Activated CD4-positive, alpha-beta memory T cell treated with anti-CD3 and anti-CD28 coated beads, Interleukin-2, amount 10 ng/mL, durations not matched to agents 7 days and 5 days (primary cell): ENCODE measurements around the gene EFHB. TPM values are rescaled to one million over a fixed set of nuclear protein-coding genes. Genes with fewer than 3 reads are reported as not detected.
A peak's percentile ranks its signal among the peaks of the same experiment; 100 is the strongest.
"Not testable (repeated sequence)": the region's sequence is repeated elsewhere in the genome, so short reads cannot be mapped to it uniquely, and the experiment has no call there.

Experiments
- CTCF ChIA-PET: fragments of 350-600 bp; sonication (Branson Sonifier 250); formaldehyde crosslinking; loops from one replicate; lab custom pipeline; 2021; ENCODE audit warnings: antibody characterized with exemption, inconsistent platforms; lab: Charles Lee
- POLR2A ChIA-PET: fragments of 350-600 bp; sonication (Branson Sonifier 250); formaldehyde crosslinking; loops from one replicate; lab custom pipeline; 2021; ENCODE audit warnings: antibody characterized with exemption; lab: Charles Lee
- DNase-seq: peaks from one replicate; pipeline ENCODE4 v3.0.0-alpha.2; 2020
- H3K27ac Mint-ChIP-seq: one replicate; pipeline ENCODE4 v1.8.0; 2021; ENCODE audit warnings: mild to moderate bottlenecking, mixed read lengths
- H3K27me3 Mint-ChIP-seq: one replicate; pipeline ENCODE4 v1.8.0; 2021; ENCODE audit warnings: mixed read lengths
- H3K36me3 Mint-ChIP-seq: one replicate; pipeline ENCODE4 v1.8.0; 2021; ENCODE audit warnings: low read depth, mixed read lengths
- H3K4me1 Mint-ChIP-seq: one replicate; pipeline ENCODE4 v1.8.0; 2021; ENCODE audit warnings: mixed read lengths
- H3K4me3 Mint-ChIP-seq: one replicate; pipeline ENCODE4 v1.8.0; 2021; ENCODE audit warnings: mild to moderate bottlenecking, mixed read lengths
- H3K9me3 Mint-ChIP-seq: one replicate; pipeline ENCODE4 v1.8.0; 2021; ENCODE audit warnings: mixed read lengths
- total RNA-seq, 2 experiments: library from RNA; stranded (reverse); gene quantifications; one replicate each; pipeline ENCODE4 v1.2.3, GENCODE V29; 2021

EFHB gene, protein sequence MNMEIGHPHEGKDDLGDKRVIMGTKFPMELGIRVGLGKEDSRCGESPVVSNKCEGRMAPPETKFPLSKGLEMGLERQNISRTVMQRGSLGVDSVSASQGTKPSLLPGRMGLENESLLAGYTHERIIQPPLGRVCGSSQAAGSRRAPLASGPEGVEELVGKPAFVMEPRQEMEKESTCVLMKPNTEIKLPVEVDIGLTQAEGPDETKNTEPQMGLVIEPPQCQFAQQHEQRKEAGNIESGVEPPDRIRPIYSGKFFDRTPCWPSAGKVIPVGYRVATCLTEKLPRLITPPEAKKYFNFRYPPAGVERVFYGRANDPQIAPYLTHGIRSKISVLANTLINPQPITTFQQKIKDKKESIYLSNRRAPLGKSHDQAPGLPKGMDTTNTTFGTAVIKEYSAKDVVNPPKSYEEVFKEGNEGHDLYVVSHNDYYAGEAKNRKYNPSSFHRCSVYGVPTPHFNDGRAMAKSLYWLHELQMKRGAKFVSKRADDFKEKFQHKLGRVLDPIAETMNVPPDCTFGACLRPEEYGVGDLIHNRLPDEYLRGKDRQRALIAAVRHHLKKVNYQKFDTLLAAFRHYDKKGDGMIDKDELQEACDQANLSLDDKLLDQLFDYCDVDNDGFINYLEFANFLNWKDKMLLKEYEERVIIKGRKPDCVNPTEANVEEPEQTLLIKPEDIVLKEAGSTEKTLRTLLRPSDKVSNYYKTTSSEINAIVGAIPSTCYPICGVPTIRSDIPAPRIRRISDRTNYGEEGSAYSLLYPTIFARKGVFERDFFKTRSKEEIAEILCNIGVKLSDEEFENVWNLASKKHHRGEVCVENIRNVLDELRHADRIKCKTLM
- total RNA-seq, result under 1 TPM in 1 of 2 experiments, not detected in 1; 0.58 TPM

DNA sequence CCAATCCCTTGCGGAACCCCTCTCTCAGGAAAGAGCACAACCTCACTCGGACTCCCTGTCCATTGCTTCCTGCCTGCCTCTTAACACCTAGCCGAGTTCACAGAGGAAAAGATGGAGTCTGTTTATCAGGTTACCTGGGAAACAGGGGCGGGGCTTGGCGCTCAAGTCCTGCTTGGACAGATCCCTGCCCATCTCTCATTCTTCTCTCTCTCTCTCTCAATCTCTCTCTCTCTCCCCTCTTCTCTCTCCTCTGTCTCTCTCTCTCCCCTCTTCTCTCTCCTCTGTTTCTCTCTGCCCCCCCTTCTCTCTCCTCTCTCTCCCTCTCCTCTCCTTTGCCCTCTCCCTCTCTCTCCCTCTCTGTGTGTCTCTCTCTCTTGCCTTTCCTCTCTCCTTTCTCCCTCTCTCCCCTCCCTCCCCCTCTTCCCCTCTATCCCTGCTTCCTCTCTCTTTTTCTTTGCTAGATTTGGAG lies at the start of gene EFHB:
Gene EFHB (minus strand): TSS at position 120 of the 469 bp plus-strand sequence. CDS start 199 bp downstream, outside the sequence.
- Mint-ChIP-seq H3K36me3 (no peaks in the 10 kb centered on the region), H3K4me3 (no peak within 1 kb of the TSS), H3K4me1 (peaks cover 43% of the 10 kb centered on the region), H3K27ac (no peak within 1 kb of the TSS), H3K27me3 (peaks cover 21% of the 10 kb centered on the region), H3K9me3 (no peaks in the 10 kb centered on the region)
- POLR2A ChIA-PET, result no interaction called here
- CTCF ChIA-PET, result no interaction called here
- peak; percentile 21 for DNase-seq

DNA sequence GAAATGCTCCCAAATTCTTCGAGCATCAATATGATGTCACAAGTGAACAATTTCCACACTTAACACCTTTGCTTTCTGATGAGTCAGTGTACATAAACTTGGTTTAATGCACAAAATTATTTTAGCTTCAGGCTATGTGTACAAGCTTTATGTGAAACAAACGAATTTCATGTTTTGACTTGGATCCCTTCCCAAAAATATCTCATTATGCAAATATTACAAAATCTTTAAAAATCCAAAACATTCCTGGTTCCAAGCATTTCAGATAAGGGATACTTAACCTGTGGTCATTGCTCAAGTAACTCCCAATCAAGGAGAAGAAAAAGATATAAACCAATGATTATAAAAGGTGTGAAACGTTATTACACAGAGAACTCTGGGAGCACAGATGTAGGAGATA lies 38.0 kb upstream of the EFHB start:
- peaks cover 7% of the 10 kb centered on the region for H3K4me1 Mint-ChIP-seq
- H3K4me3 Mint-ChIP-seq, result no peak overlapping the region
- CTCF ChIA-PET, result no interaction called here
- no peaks in the 10 kb centered on the region for H3K27me3 Mint-ChIP-seq
- H3K9me3 Mint-ChIP-seq, result no peaks in the 10 kb centered on the region
- H3K36me3 Mint-ChIP-seq, result peaks cover 46% of the 10 kb centered on the region
- DNase-seq, result no peak
- POLR2A ChIA-PET, result no interaction called here
- no peak overlapping the region for H3K27ac Mint-ChIP-seq

DNA sequence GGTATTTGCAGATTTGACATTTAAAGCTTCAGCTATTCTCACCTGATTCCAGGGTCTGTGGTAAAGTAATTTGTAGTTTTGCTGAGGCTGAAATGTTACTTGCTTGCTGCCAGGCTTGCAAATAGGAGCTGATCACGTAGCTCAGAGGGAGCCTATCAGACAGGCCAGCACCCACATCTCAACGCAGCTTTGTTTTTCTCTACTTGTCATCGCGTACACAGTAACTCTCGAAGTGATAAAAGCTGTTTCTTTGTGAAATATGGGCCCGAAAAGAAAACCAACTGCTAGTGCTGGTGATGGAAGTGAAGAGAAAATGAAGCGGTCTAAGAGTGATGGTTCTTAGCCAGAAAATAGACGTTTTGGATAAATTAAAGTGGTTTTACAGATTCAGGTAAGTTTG lies 36.3 kb upstream of the EFHB start:
- no peak overlapping the region for H3K27ac Mint-ChIP-seq

DNA sequence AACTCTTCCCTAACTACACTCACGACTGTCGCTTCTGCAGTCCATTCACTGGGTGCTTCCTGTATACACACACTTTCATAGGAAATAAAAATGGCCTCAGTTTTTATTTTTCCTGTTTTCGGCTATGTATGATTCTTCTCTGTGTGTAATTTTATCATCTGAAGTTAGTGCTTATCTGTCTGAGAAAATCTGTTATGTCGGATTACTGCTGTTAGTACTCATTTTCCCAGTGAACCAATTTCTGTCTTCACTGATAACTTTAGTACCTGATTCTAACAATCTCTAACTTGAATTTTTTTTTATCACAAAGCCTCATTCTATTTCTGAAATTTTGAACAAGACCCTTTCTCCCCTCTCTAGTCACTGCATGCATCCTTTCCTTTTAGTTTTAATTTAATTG lies 33.8 kb upstream of the EFHB start:
- Mint-ChIP-seq H3K9me3 (no peaks in the 10 kb centered on the region), H3K4me3 (no peak overlapping the region), H3K36me3 (peaks cover 41% of the 10 kb centered on the region), H3K4me1 (peaks cover 9% of the 10 kb centered on the region), H3K27me3 (no peaks in the 10 kb centered on the region), H3K27ac (no peak overlapping the region)
- ChIA-PET POLR2A (no interaction called here), CTCF (interaction anchor here (0.6 kb wide), 1 partner anchor 83 kb away, joined by 3 read pairs; no protein-coding TSS in a partner anchor)
- DNase-seq, result no peak

More for the DNA sequence above, 36.3 kb upstream of the EFHB start:
- Mint-ChIP-seq H3K36me3 (peaks cover 47% of the 10 kb centered on the region), H3K4me1 (peaks cover 9% of the 10 kb centered on the region), H3K9me3 (no peaks in the 10 kb centered on the region), H3K4me3 (no peak overlapping the region), H3K27me3 (no peaks in the 10 kb centered on the region)
- no peak for DNase-seq
- ChIA-PET POLR2A (no interaction called here), CTCF (no interaction called here)

DNA sequence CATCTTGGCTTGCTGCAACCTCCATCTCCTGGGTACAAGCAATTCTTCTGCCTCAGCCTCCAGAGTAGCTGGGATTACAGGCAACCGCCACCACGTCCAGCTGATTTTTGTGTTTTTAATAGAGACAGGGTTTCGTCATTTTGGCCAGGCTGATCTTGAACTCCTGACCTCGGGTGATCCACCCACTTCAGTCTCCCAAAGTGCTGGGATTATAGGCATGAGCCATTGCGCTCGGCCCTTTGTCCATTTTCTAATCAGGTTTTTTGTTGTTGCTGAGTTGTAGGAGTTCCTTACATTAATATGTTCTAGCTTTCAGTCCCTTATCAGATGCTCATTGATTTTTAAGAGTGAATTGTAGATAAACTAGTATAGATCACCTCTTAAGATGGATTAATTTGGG lies 33.2 kb upstream of the EFHB start:
- no peaks in the 10 kb centered on the region for H3K27me3 Mint-ChIP-seq
- H3K4me1 Mint-ChIP-seq, result peaks cover 8% of the 10 kb centered on the region
- H3K4me3 Mint-ChIP-seq, result no peak overlapping the region
- POLR2A ChIA-PET, result interaction anchor here (0.9 to 1.2 kb wide), 2 partner anchors 19 to 219 kb away, joined by 3 read pairs; partner anchors contain the start of gene SGO1
- DNase-seq, result no peak
- H3K36me3 Mint-ChIP-seq, result peaks cover 44% of the 10 kb centered on the region
- CTCF ChIA-PET, result no interaction called here
- H3K27ac Mint-ChIP-seq, result no peak overlapping the region
- H3K9me3 Mint-ChIP-seq, result no peaks in the 10 kb centered on the region

DNA sequence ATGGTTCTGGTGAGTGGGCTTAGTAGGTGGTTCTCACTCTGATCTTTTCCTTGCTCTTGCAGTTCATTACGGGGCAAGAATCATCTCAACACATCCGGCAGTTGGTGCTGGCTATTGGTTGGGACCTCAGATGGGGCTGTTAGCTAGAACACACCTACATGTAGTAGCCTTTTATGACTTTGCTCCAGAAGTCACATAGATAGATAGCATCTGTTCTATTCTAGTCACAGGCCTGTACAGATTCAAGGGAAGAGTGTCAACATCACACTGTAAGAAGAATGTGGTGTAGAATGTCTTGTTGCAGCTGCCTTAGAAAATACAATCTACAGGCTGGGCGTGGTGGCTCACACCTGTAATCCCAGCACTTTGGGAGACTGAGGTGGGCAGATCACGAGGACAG lies 27.9 kb upstream of the EFHB start:
- ChIA-PET CTCF (no interaction called here), POLR2A (no interaction called here)
- DNase-seq, result no peak
- peaks cover 47% of the 10 kb centered on the region for H3K36me3 Mint-ChIP-seq
- H3K27ac Mint-ChIP-seq, result no peak overlapping the region
- no peak overlapping the region for H3K4me3 Mint-ChIP-seq
- no peaks in the 10 kb centered on the region for H3K9me3 Mint-ChIP-seq
- H3K4me1 Mint-ChIP-seq, result peaks cover 20% of the 10 kb centered on the region
- no peaks in the 10 kb centered on the region for H3K27me3 Mint-ChIP-seq

DNA sequence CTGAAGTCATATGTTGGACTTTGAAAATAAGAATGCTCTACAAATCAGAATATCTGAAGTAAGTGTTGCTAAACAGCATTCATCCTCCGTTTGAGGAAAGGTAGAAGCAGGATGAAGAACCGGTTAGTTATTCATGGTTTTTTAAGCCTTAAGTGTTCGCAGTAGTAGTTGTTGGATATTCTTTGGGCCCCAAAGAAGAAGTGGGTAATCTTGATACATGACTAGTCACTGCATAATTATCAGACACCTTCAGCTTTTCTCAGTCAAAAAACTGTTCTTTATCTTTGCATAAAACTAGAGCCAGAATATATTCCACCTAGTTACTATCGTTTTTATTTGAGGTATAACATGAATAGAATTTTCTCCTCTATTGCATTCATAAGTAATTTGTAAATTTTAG lies 26.7 kb upstream of the EFHB start:
- H3K4me1 Mint-ChIP-seq, result peaks cover 22% of the 10 kb centered on the region
- H3K36me3 Mint-ChIP-seq, result peaks cover 40% of the 10 kb centered on the region
- DNase-seq, result no peak
- ChIA-PET CTCF (no interaction called here), POLR2A (no interaction called here)
- no peak overlapping the region for H3K27ac Mint-ChIP-seq
- H3K4me3 Mint-ChIP-seq, result no peak overlapping the region
- no peaks in the 10 kb centered on the region for H3K27me3 Mint-ChIP-seq
- H3K9me3 Mint-ChIP-seq, result no peaks in the 10 kb centered on the region

DNA sequence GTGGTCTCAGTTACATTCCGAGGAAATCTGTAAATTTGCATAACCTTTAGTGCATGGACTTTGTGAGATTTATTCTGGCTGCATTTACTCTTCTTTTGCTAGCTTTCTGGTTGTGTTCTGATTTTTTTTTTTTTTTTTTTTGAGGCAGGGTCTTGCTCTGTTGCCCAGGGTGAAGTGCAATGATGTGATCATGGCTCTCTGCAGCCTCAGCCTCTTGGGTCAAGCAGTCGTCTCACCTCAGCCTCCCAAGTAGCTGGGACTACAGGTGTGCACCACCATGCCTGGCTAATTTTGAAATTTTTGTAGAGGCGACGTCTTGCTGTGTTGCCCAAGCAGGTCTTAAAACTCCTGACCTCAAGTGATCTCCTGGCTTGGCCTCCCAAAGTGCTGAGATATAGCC lies 25.5 kb upstream of the EFHB start:
- POLR2A ChIA-PET, result no interaction called here
- H3K27ac Mint-ChIP-seq, result no peak overlapping the region

DNA sequence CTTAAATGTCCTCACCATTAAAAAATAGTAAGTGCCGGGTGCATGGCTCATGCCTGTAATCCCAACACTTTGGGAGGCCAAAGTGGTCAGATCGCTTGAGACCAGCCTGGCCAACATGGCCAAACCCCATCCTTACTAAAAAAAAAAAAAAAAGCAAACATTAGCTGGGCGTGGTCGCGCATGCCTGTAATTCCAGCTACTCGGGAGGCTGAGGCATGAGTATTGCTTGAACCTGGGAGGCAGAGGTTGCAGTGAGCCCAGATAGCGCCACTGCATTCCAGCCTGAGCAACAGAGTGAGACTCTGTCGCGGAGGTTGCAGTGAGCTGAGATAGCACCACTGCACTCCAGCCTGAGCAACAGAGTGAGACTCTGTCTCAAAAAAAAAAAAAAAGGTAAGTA lies 23.3 kb upstream of the EFHB start:
- H3K27me3 Mint-ChIP-seq, H3K27ac Mint-ChIP-seq: not testable (repeated sequence)
- peaks cover 49% of the 10 kb centered on the region for H3K36me3 Mint-ChIP-seq

More for the DNA sequence above, 25.5 kb upstream of the EFHB start:
- CTCF ChIA-PET, result no interaction called here
- Mint-ChIP-seq H3K4me3 (no peak overlapping the region), H3K27me3 (no peaks in the 10 kb centered on the region), H3K4me1 (peaks cover 26% of the 10 kb centered on the region), H3K9me3 (no peaks in the 10 kb centered on the region), H3K36me3 (peaks cover 48% of the 10 kb centered on the region)
- no peak for DNase-seq

DNA sequence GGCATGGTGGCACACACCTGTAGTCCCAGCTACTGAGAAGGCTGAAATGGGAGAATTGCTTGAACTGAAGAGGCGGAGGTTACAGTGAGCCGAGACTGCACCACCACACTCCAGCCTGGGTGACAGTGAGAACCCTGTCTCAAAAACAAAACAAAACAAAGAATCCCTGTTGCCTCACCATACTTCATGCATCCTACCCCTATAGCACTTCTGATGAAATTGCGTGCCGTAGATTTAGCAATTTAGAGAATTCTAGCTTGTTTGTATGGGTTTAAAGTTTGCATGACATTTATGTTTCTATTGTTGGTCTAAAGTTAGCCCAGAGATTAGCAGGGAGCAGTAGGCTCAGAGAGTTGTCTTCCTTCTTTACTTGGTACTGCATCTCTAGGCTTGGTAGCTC lies 20.7 kb upstream of the EFHB start:
- ChIA-PET CTCF (no interaction called here), POLR2A (no interaction called here)
- no peaks in the 10 kb centered on the region for H3K9me3 Mint-ChIP-seq
- peaks cover 47% of the 10 kb centered on the region for H3K36me3 Mint-ChIP-seq
- no peak overlapping the region for H3K4me3 Mint-ChIP-seq
- no peak overlapping the region for H3K27ac Mint-ChIP-seq
- H3K4me1 Mint-ChIP-seq, result peaks cover 44% of the 10 kb centered on the region
- H3K27me3 Mint-ChIP-seq, result no peaks in the 10 kb centered on the region
- DNase-seq, result no peak

More for the DNA sequence above, 23.3 kb upstream of the EFHB start:
- POLR2A ChIA-PET, result interaction anchor here (0.9 kb wide), 1 partner anchor 9 kb away, joined by 3 read pairs; no protein-coding TSS in a partner anchor
- peaks cover 33% of the 10 kb centered on the region for H3K4me1 Mint-ChIP-seq
- DNase-seq, CTCF ChIA-PET, H3K9me3 Mint-ChIP-seq, H3K4me3 Mint-ChIP-seq: not testable (repeated sequence)

DNA sequence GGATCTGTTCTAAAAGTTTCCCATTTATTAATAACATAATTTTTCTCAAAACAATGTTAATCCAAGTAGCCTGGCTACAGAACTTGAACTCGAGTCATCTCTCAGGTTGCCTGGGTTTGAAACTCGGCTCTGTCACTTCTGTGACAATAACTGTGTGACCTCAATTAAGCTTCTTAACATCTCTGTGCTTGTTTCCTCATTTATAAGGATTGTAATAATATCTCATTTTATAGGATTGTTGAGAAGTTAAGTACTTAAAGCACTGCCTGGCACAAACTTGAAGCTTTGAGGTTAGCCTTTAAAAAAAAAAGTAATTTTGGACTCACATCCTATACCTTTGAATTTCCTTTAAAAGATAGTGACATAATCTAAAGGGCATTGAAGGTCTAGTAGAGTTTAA lies 16.3 kb upstream of the EFHB start:
- Mint-ChIP-seq H3K27ac (no peak overlapping the region), H3K4me3 (no peak overlapping the region), H3K27me3 (no peaks in the 10 kb centered on the region), H3K36me3 (peaks cover 52% of the 10 kb centered on the region), H3K4me1 (peaks cover 51% of the 10 kb centered on the region), H3K9me3 (no peaks in the 10 kb centered on the region)
- no peak for DNase-seq
- ChIA-PET POLR2A (interaction anchor here (1.2 to 4.7 kb wide), 3 partner anchors 18 to 236 kb away, joined by 3 to 47 read pairs (median 4); partner anchors contain the start of gene SGO1), CTCF (no interaction called here)

DNA sequence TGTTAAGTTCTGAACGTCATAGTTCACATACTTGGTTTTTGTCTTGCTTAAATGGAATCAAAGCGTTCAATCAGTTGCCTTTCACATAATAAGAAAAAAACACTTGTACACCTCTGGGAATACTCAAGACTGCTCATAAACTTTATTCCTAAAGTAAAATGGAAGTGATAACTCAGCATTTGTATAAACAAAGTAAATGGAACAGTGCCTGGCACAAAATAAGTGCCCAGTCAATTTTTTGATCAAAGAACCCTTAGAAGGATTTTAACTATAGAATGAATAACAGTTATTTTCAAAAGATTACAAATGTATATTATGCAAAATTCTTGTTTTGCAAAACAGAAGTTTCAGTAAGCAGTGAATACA lies 14.2 kb upstream of the EFHB start:
- POLR2A ChIA-PET, result interaction anchor here (0.8 to 4.7 kb wide), 13 partner anchors 9 to 238 kb away, joined by 3 to 47 read pairs (median 5); partner anchors contain the start of genes KAT2B and SGO1
- no peak for DNase-seq
- Mint-ChIP-seq H3K4me1 (peaks cover 45% of the 10 kb centered on the region), H3K9me3 (no peaks in the 10 kb centered on the region), H3K36me3 (peaks cover 37% of the 10 kb centered on the region), H3K4me3 (peak overlapping the region; percentile 89), H3K27ac (peak overlapping the region; percentile 99), H3K27me3 (no peaks in the 10 kb centered on the region)
- CTCF ChIA-PET, result interaction anchor here (0.9 to 1.1 kb wide), 5 partner anchors 92 to 292 kb away, joined by 3 to 5 read pairs (median 3); partner anchors contain the start of genes KAT2B and SGO1
